ENCODE results near the gene CCDC146. TPM values are rescaled to one million over a fixed set of nuclear protein-coding genes. Genes with fewer than 3 reads are reported as not detected.

The CCDC146 gene
- total and polyA plus RNA-seq, 2 of the 8 experiments (the other 6 are each of a cell fraction or from before 2014, with no cell fraction given): 0.88 to 2.4 TPM

- H3K4me2 ChIP-seq (ENCODE audit: insufficient read depth in 1 of 2, low read depth in 2 of 2, low read length in 2 of 2): no peak overlapping the region
- H2BK12ac ChIP-seq (ENCODE audit: low read depth, low read length): no peak overlapping the region
- no peaks in the 10 kb centered on the region for H3K79me2 ChIP-seq (ENCODE audit: control insufficient read depth in 1 of 2, insufficient read depth in 2 of 2, low read length in 2 of 2)
- H3K79me1 ChIP-seq (ENCODE audit: low read depth, low read length): no peaks in the 10 kb centered on the region
- no peaks in the 10 kb centered on the region for H3K27me3 ChIP-seq (replicated peaks in 1 of 4; ENCODE audit: control insufficient read depth in 3 of 4, extremely low read depth in 1 of 4, insufficient read depth in 3 of 4, low read length in 3 of 4)
- H3K4ac ChIP-seq (replicated peaks; ENCODE audit: insufficient read length, low read depth, low read length): no peak overlapping the region
- no peak overlapping the region for H2BK20ac ChIP-seq (ENCODE audit: low read length)
- H2BK15ac ChIP-seq (ENCODE audit: low read length): no peak overlapping the region
- no peaks in the 10 kb centered on the region for H4K20me1 ChIP-seq (replicated peaks in 1 of 2; ENCODE audit: control insufficient read depth in 1 of 2, insufficient read depth in 2 of 2, low read length in 2 of 2)
- H3K4me1 ChIP-seq (replicated peaks in 1 of 4; ENCODE audit: control insufficient read depth in 3 of 4, insufficient read depth in 4 of 4, low read length in 3 of 4): no peaks in the 10 kb centered on the region
- no peak overlapping the region for H4K8ac ChIP-seq (ENCODE audit: extremely low read depth, insufficient read depth, low read length)
- no peak overlapping the region for H3K23ac ChIP-seq (ENCODE audit: insufficient read length)
- H4K91ac ChIP-seq (replicated peaks; ENCODE audit: insufficient read length, low read length): no peak overlapping the region
- POLR2A ChIA-PET (ENCODE audit: partially characterized antibody): no interaction called here
- no peak overlapping the region for H3K9ac ChIP-seq (replicated peaks in 1 of 4; ENCODE audit: extremely low read depth in 1 of 4, low read depth in 3 of 4, low read length in 3 of 4)
- 97% methylated on average over 2 of the region's 2 CpGs; no CpG with 5 or more reads in 1 of the 2 experiments for WGBS, 2 experiments (ENCODE audit: extremely low coverage in 1 of 2, insufficient coverage in 1 of 2, insufficient read length in 1 of 2, insufficient replicate concordance in 2 of 2, low coverage in 1 of 2, low lambda C conversion rate in 2 of 2, missing lambda C conversion rate in 1 of 2)
- H3K4me3 ChIP-seq (ENCODE audit: extremely low read depth in 1 of 4, insufficient read depth in 2 of 4, low read depth in 3 of 4, low read length in 4 of 4): no peak overlapping the region
- TF ChIP-seq TBP (IDR thresholded peaks at IDR 0.05; ENCODE audit: low read depth, low read length): no peak
- DNase-seq (ENCODE audit: low read depth in 1 of 2, low spot score in 2 of 2) (no peak), FAIRE-seq (no peak)
- CTCF ChIA-PET (ENCODE audit: partially characterized antibody): no interaction called here
- no peak overlapping the region for H3K18ac ChIP-seq (ENCODE audit: extremely low read depth, low read length)
- H3K23me2 ChIP-seq (ENCODE audit: low read depth, low read length): no peaks in the 10 kb centered on the region
- H2BK5ac ChIP-seq (ENCODE audit: low read depth, low read length): no peak overlapping the region
- H2BK120ac ChIP-seq (replicated peaks; ENCODE audit: low read depth, low read length): no peak overlapping the region
- H3K14ac ChIP-seq (ENCODE audit: insufficient read length): no peak overlapping the region
- H2AFZ ChIP-seq (ENCODE audit: low read length): no peak overlapping the region
- H3K27ac ChIP-seq (ENCODE audit: low read depth, low read length): no peak overlapping the region
- no peaks in the 10 kb centered on the region for H3K36me3 ChIP-seq (ENCODE audit: control insufficient read depth in 2 of 4, insufficient read depth in 4 of 4, low read length in 3 of 4)
- H2AK5ac ChIP-seq (ENCODE audit: low read depth, low read length): no peak overlapping the region
- no peaks in the 10 kb centered on the region for H3K9me3 ChIP-seq (ENCODE audit: insufficient read depth in 2 of 2, low read depth in 1 of 2, low read length in 1 of 2)
- no peak overlapping the region for H4K5ac ChIP-seq (ENCODE audit: insufficient read length, low read depth, low read length)
- no peak overlapping the region for H3K56ac ChIP-seq (replicated peaks; ENCODE audit: insufficient read length, low read depth, low read length)
Measured at GRCh38 chr7:77185866-77186265, 63.5 kb downstream of the CCDC146 start.

Data from H1 (cell line).